Caco-2 (cell line): ENCODE results near the gene PAPSS1. TPM values are rescaled to one million over a fixed set of nuclear protein-coding genes. Genes with fewer than 3 reads are reported as not detected.

ENCODE experiments used
- BruUV-seq: library from RNA; stranded (reverse); fragments of 400-500 nt; replicated peaks from 2 replicates; lab custom pipeline; 2021; lab: Mats Ljungman, UMichigan
- CTCF ChIA-PET: fragments of 300-600 bp; sonication (Branson Sonifier 250); formaldehyde crosslinking; loops from one replicate; lab custom pipeline; 2022; ENCODE audit warnings: antibody characterized with exemption; lab: Charles Lee
- POLR2A ChIA-PET: fragments of 300-600 bp; sonication (Branson Sonifier 250); formaldehyde crosslinking; loops from one replicate; lab custom pipeline; 2022; ENCODE audit warnings: antibody characterized with exemption; lab: Charles Lee
- DNase-seq, 2 experiments: peaks; one replicate each; pipeline versions ENCODE4 v3.0.0 to v3.0.0-alpha.2; 2020 to 2022
- H3K27me3 ChIP-seq: replicated peaks from 2 replicates; pipeline ENCODE4 v1.6.0; 2011; ENCODE audit warnings: low read length; ENCODE audit not compliant: control insufficient read depth, insufficient read depth
- H3K36me3 ChIP-seq: 2 replicates; pipeline ENCODE4 v1.5.1; 2011; ENCODE audit warnings: low read length; ENCODE audit not compliant: control insufficient read depth, insufficient read depth
- H3K4me1 ChIP-seq: fragments of 250-450 bp; sonication (Bioruptor Pico); 2 replicates; pipeline ENCODE4 v1.5.1; 2020; ENCODE audit warnings: mild to moderate bottlenecking
- H3K4me3 ChIP-seq: 2 replicates; pipeline ENCODE4 v1.5.1; 2011; ENCODE audit warnings: low read depth, mild to moderate bottlenecking, control low read depth, low read length
- H3K9me3 ChIP-seq: fragments of 250-450 bp; sonication (Bioruptor Pico); 2 replicates; pipeline ENCODE4 v1.5.1; 2020; ENCODE audit warnings: mild to moderate bottlenecking, moderate library complexity
- H3K27ac Mint-ChIP-seq: one replicate; pipeline ENCODE4 v1.8.0; 2022; ENCODE audit warnings: mixed read lengths; ENCODE audit not compliant: unreplicated experiment
- H3K27me3 Mint-ChIP-seq: one replicate; pipeline ENCODE4 v1.8.0; 2022; ENCODE audit warnings: mixed read lengths; ENCODE audit not compliant: insufficient read depth, unreplicated experiment
- H3K36me3 Mint-ChIP-seq: one replicate; pipeline ENCODE4 v1.8.0; 2022; ENCODE audit warnings: mild to moderate bottlenecking, mixed read lengths; ENCODE audit not compliant: insufficient read depth, unreplicated experiment
- H3K4me1 Mint-ChIP-seq: one replicate; pipeline ENCODE4 v1.8.0; 2022; ENCODE audit warnings: low read depth, mixed read lengths; ENCODE audit not compliant: unreplicated experiment
- H3K4me3 Mint-ChIP-seq: one replicate; pipeline ENCODE4 v1.8.0; 2022; ENCODE audit warnings: mild to moderate bottlenecking, moderate library complexity, mixed read lengths; ENCODE audit not compliant: unreplicated experiment
- H3K9me3 Mint-ChIP-seq: one replicate; pipeline ENCODE4 v1.8.0; 2022; ENCODE audit warnings: mixed read lengths; ENCODE audit not compliant: unreplicated experiment
- intact Hi-C: fragments of 100-400 bp; cut with micrococcal nuclease; formaldehyde crosslinking; loops from one replicate; pipeline ENCODE4 v1.10.0; 2022; ENCODE audit not compliant: unreplicated experiment
- total RNA-seq: library from RNA; stranded (reverse); gene quantifications from 2 replicates; pipeline ENCODE4 v1.2.3, GENCODE V29; 2022
- TF ChIP-seq, protein P1 (sequence below), 2 experiments: fragments of 200-600 bp in 1 of 2; IDR thresholded peaks; 1 replicate in 1 of 2; 2 replicates in 1 of 2; pipeline versions ENCODE4 v1.5.1 to v1.8.0; 2011 to 2022; ENCODE audit warnings: antibody characterized with exemption in 1 of 2, control low read depth in 1 of 2, inconsistent platforms in 1 of 2, low read depth in 1 of 2, low read length in 1 of 2, mild to moderate bottlenecking in 1 of 2, moderate library complexity in 1 of 2; ENCODE audit not compliant: insufficient read depth in 1 of 2, severe bottlenecking in 1 of 2, unreplicated experiment in 1 of 2

Gene PAPSS1
- total RNA-seq, 1 experiment from 2014 or later = 66.1 TPM

DNA sequence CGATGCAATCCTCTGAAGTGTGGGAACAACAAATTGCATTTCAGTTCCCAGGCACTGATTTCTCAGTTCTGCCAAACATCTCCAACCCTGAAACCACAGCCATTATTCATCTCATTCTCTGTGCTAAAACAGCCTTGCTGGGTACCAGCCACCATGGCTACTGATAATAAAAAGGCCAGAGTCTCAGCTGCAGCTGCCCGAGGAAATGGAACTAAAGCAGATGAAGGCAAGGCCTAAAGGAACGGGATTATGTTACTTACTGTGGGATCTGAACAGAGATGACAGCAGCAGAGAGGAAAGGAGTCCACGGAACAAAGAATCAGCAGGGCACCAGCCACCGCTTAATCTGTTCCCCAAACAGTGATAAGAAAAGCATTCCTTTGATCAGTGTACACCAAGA is 155.7 kb downstream of the PAPSS1 start:
- H3K4me1 ChIP-seq = peaks cover 32% of the 10 kb centered on the region
- no peak overlapping the region for H3K4me3 ChIP-seq
- H3K9me3 ChIP-seq = peaks cover 13% of the 10 kb centered on the region
- POLR2A ChIA-PET = interaction anchor here (0.7 kb wide), 1 partner anchor 156 kb away, joined by 9 read pairs; the partner anchor contains the start of gene PAPSS1
- peak; percentile 42 to 63 for DNase-seq
- H3K36me3 ChIP-seq = no peaks in the 10 kb centered on the region
- CTCF ChIA-PET = no interaction called here
- Mint-ChIP-seq H3K27ac (peak overlapping the region; percentile 54), H3K9me3 (peaks cover 54% of the 10 kb centered on the region), H3K4me3 (peak overlapping the region; percentile 37), H3K4me1 (peaks cover 31% of the 10 kb centered on the region), H3K27me3 (no peaks in the 10 kb centered on the region), H3K36me3 (peaks cover 6% of the 10 kb centered on the region)
- H3K27me3 ChIP-seq = no peaks in the 10 kb centered on the region
- BruUV-seq = no TSS peak
- TF ChIP-seq, protein P1, sequence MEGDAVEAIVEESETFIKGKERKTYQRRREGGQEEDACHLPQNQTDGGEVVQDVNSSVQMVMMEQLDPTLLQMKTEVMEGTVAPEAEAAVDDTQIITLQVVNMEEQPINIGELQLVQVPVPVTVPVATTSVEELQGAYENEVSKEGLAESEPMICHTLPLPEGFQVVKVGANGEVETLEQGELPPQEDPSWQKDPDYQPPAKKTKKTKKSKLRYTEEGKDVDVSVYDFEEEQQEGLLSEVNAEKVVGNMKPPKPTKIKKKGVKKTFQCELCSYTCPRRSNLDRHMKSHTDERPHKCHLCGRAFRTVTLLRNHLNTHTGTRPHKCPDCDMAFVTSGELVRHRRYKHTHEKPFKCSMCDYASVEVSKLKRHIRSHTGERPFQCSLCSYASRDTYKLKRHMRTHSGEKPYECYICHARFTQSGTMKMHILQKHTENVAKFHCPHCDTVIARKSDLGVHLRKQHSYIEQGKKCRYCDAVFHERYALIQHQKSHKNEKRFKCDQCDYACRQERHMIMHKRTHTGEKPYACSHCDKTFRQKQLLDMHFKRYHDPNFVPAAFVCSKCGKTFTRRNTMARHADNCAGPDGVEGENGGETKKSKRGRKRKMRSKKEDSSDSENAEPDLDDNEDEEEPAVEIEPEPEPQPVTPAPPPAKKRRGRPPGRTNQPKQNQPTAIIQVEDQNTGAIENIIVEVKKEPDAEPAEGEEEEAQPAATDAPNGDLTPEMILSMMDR (IDR thresholded peaks at IDR 0.05; ENCODE audit: insufficient read depth in 1 of 2, low read depth in 1 of 2, low read length in 1 of 2, severe bottlenecking in 1 of 2, unreplicated experiment in 1 of 2) = no peak
- intact Hi-C loops = loop anchor here (1.0 to 2.0 kb wide), 2 partner anchors 68 to 176 kb away; no protein-coding TSS in a partner anchor

Other genes with a start within 250 kb of the PAPSS1 start
- 3.4 and 5.6 TPM in 2 replicates for gene SGMS2, start 104.7 kb upstream of the PAPSS1 start, total RNA-seq
- 1.4 and 1.7 TPM in 2 replicates for gene CYP2U1, start 211.3 kb upstream of the PAPSS1 start, total RNA-seq